HG02870 (cell line): ENCODE data around the gene RGS6.

Experiments
- ATAC-seq: cut with Tn5 transposase; IDR thresholded peaks from one replicate; pipeline ENCODE4 v1.9.1; 2021; ENCODE audit warnings: mild to moderate bottlenecking, moderate library complexity; ENCODE audit not compliant: unreplicated experiment

Gene RGS6

DNA sequence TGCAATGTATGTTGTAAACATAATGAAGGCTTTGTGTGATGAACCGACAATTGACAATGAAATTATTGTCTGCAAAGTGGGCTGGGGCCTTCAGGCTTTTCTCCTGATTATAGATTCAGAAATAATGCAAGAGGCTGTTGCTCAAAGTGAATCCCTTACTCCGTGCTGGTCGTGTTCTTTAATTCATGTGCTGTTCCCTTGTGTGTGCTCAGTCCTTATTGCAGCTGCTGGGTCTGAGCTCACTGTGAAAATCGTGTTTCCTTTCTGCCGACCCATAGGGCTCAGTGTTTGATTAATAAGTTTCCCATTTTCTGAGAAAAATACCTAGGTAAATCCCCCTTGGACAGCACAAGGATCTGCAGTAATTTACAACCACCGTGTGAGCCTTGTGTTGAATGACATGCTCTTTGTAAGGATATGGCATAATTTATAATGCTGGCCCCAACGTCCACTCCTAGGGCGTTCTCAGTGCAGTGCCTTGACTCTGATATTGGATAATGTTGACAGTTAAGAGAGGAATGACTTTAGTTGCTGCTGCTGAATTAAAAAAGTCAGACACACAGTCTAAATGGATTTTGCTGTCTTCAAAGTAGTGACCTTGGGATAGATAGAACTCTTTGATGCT, 81.6 kb downstream of the RGS6 start:
- no peak for ATAC-seq

GRCh38 chr14:72014486-72014885, 82.3 kb downstream of the RGS6 start:
- ATAC-seq: no peak

- ATAC-seq: no peak
These were observed 85.1 kb downstream of the RGS6 start for GRCh38 chr14:72017290-72017689.

GRCh38 chr14:72023128-72024042, 91.2 kb downstream of the RGS6 start:
- no peak for ATAC-seq

DNA sequence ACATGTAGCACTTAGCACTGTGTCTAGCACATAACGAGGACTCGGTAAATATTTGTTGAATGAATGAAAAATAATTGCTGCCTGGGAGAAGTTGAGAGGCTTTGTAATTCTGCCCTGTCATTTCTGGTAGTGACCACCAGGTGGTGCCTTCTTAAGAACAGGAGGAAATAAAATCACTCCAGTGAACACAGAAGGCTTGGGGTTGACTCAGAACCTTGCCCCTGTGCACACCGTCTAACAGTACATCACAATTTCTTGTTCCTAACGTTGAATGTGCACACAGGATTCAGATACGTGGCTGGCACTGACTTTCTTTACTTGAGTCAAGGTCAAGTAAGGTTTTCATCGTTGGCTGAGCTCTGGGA, 91.8 kb downstream of the RGS6 start:
- no peak for ATAC-seq

- no peak for ATAC-seq
These were observed 92.3 kb downstream of the RGS6 start for GRCh38 chr14:72024504-72024903.

- ATAC-seq: no peak
These were observed 94.3 kb downstream of the RGS6 start for GRCh38 chr14:72026536-72026935.

DNA sequence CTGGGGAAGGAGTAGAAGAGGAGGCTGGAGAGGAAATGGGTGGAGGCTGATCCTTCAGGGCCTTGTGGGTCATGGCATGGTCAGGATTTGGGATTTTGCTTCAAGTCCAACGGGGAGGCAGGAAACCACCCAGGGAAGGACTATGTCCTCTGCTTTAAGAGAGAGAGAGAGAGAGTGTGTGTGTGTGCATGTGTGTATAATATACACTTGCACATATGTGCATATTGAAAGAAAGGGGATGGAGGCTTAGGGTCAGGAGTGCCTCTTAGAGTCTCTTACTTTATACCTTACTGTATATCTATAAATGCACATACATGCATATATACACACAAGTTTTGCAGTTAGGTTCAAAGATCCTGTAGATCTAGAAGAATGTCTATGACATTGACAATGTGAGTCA, 94.8 kb downstream of the RGS6 start:
- no peak for ATAC-seq

GRCh38 chr14:72033365-72033764, 101.1 kb downstream of the RGS6 start:
- no peak for ATAC-seq

DNA sequence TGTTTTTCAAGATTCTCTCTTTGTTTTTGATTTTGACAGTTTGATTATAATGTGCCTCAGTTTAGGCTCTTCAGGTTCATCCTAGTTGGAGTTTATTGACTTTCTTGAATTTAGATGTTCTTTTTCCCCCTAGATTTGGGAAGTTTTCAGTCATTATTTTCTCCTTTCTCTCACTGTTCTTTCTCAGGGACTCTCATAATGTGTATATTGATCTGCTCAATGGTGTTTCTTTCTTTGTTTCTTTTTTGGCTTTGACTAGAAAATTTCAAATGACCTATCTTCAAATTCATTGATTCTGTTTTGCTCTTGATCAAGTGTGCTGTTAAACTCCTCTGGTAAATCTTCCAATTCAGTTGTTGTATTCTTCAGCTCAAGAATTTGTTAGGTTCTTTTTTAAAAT, 108.3 kb downstream of the RGS6 start:
- no peak for ATAC-seq

GRCh38 chr14:72045271-72045670, 113.0 kb downstream of the RGS6 start:
- no peak for ATAC-seq

GRCh38 chr14:72045885-72046284, 113.7 kb downstream of the RGS6 start:
- ATAC-seq: no peak

GRCh38 chr14:72049462-72049861, 117.2 kb downstream of the RGS6 start:
- ATAC-seq: peak; percentile 95

- ATAC-seq: no peak
These were observed 120.1 kb downstream of the RGS6 start for GRCh38 chr14:72052356-72052755.

DNA sequence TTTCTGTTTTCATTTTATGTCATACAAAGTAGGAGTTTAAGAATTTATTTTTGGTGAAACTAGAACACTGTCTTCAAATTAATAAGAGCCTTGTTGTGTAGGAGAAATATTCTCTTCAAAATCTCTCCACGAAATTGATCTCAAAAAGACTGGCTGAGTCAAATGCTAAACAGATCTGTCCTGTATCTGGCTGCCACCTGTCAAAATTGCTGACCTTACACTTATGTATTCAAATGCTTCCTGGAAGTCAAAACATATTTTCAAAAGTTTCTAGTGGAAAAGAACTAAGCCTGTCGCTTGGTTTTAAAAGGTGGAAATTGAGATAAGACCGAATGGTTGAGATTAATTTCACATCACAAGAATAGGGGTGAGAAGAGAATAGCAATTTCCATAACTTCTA, 121.4 kb downstream of the RGS6 start:
- ATAC-seq: no peak

- ATAC-seq: no peak
These were observed 122.7 kb downstream of the RGS6 start for GRCh38 chr14:72054911-72055310.

DNA sequence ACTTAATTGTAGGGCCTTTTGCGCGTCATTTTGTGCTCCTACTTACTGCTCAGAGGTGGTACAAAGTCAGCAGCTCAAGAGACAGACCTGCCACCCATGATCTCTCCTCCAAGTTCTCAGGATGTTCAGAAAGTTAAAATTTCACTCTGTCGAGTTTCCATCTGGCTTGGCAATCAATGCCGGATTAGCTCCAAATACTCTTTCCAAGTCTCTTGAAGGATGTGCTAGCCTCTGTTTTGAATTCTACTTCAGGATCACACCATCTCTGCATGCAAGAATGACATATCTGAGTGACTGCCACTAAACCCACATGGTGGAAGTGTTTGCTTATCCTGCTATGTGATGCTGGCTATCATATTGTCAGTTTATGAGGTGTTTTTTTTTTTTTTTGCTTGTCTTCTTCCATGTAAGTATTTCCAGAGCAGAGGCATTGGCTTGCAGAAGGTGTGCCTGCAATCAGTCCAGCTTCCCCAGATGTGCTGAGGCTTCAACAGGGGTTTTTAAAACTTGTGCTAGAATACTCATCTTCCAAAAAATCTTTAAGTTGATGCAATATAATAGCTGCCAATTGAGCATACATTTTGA, 125.6 kb downstream of the RGS6 start:
- no peak for ATAC-seq

DNA sequence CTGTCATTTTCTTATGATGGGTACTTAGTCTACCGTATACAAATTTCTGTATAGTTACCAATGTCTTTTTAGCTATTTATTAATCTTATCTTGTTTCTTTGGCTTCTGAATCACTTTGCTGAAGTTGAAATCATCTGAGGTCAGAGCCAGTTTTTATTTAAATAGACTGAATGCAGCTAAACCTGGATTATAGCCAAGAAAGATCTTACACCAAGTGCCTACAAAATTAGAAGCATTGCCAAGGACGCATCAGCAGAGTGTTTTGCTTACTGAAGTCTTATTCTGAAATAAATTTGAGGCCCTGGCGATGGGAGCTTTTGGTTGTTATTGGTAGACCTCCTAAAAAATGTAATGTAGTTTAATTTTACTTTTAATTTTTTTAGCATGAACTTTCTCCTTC, 128.2 kb downstream of the RGS6 start:
- ATAC-seq: no peak

- no peak for ATAC-seq
These were observed 128.7 kb downstream of the RGS6 start for GRCh38 chr14:72060917-72061316.

DNA sequence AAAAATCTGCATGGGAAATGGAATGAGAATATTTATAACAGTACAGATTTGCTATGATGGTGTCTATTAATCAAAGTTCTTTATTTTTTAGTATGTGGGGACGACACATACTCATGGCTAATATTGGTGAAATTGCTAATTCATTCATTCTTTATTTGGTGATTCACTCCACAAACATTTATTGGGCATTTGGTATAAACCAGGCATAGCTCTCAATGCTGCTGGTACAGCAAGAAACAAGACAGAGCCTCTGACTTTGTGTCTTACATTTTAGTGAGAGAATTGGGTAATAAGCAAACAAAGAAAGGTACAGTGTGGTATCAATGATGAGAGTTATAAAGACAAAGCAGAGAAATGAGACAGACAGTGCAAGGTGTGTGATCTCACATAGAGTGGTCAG, 129.5 kb downstream of the RGS6 start:
- no peak for ATAC-seq

GRCh38 chr14:72063761-72064282, 131.6 kb downstream of the RGS6 start:
- ATAC-seq: no peak

- ATAC-seq: no peak
These were observed 132.3 kb downstream of the RGS6 start for GRCh38 chr14:72064501-72064900.
